HEK293 (cell line): ENCODE results near the gene PRELID1.
A peak's percentile ranks its signal among the peaks of the same experiment; 100 is the strongest.

Experiments
- CTCF ChIA-PET: fragments of 350-600 bp; formaldehyde crosslinking; extraction: SDS; loops from one replicate; lab custom pipeline; 2021; ENCODE audit warnings: antibody characterized with exemption; lab: Yijun Ruan, JAX
- POLR2A ChIA-PET: fragments of 300-600 bp; formaldehyde crosslinking; extraction: SDS; loops from one replicate; lab custom pipeline; 2020; ENCODE audit warnings: antibody characterized with exemption, inconsistent platforms; lab: Yijun Ruan, JAX
- H3K27ac ChIP-seq: fragments of 200-500 bp; sonication (Bioruptor generic); 2 replicates; pipeline ENCODE4 v1.5.1; 2014; ENCODE audit warnings: low read depth, low read length, control low read depth, inconsistent platforms; ENCODE audit errors: extremely low read depth
- H3K36me3 ChIP-seq, 2 experiments: fragments of 200-500 bp in 1 of 2; sonication (Bioruptor generic) in 1 of 2; 1 replicate in 1 of 2; 2 replicates in 1 of 2; pipeline ENCODE4 v1.5.1; 2014 to 2017; ENCODE audit warnings: inconsistent platforms in 2 of 2, low read length in 2 of 2; ENCODE audit not compliant: control insufficient read depth in 2 of 2, insufficient read depth in 1 of 2
- H3K4me1 ChIP-seq: fragments of 200-500 bp; sonication (Bioruptor generic); 2 replicates; pipeline ENCODE4 v1.5.1; 2014; ENCODE audit warnings: mild to moderate bottlenecking, low read length, inconsistent platforms; ENCODE audit not compliant: control insufficient read depth, insufficient read depth
- H3K4me3 ChIP-seq: 2 replicates; pipeline ENCODE4 v1.5.1; 2011; ENCODE audit warnings: low read depth, mild to moderate bottlenecking, control low read depth, low read length, moderate library complexity
- H3K9me3 ChIP-seq: fragments of 200-500 bp; sonication (Bioruptor generic); 2 replicates; pipeline ENCODE4 v1.5.1; 2014; ENCODE audit warnings: low read depth, low read length, inconsistent platforms; ENCODE audit not compliant: control insufficient read depth, insufficient read depth
- GLIS2 ChIP-seq: fragments of 450-650 bp; formaldehyde crosslinking; IDR thresholded peaks from 2 replicates; pipeline ENCODE4 v1.5.1; 2016; ENCODE audit warnings: missing biosample characterization, missing genetic modification characterization
- HOXC10 ChIP-seq: sonication (generic); formaldehyde crosslinking; IDR thresholded peaks from 2 replicates; pipeline ENCODE4 v1.8.1; 2023; ENCODE audit warnings: mild to moderate bottlenecking, missing genetic modification reagents
- SP3 ChIP-seq: fragments of 450-650 bp; formaldehyde crosslinking; IDR thresholded peaks from 2 replicates; pipeline ENCODE4 v1.5.1; 2016; ENCODE audit warnings: missing biosample characterization, missing genetic modification characterization
- ZBTB26 ChIP-seq: fragments of 450-650 bp; formaldehyde crosslinking; optimal IDR thresholded peaks from 2 replicates; pipeline ENCODE3; 2016; ENCODE audit warnings: missing biosample characterization, mild to moderate bottlenecking, missing genetic modification characterization
- ZBTB6 ChIP-seq: fragments of 450-650 bp; formaldehyde crosslinking; IDR thresholded peaks from 2 replicates; pipeline ENCODE4 v1.5.1; 2017; ENCODE audit warnings: missing biosample characterization, missing genetic modification characterization
- ZNF133 ChIP-seq: fragments of 450-650 bp; formaldehyde crosslinking; IDR thresholded peaks from 2 replicates; pipeline ENCODE4 v1.5.1; 2016; ENCODE audit warnings: missing biosample characterization, missing genetic modification characterization
- ZNF140 ChIP-seq: fragments of 450-650 bp; formaldehyde crosslinking; IDR thresholded peaks from 2 replicates; pipeline ENCODE4 v1.5.1; 2016; ENCODE audit warnings: missing biosample characterization, missing genetic modification characterization
- ZNF146 ChIP-seq: fragments of 450-650 bp; formaldehyde crosslinking; IDR thresholded peaks from 2 replicates; pipeline ENCODE4 v1.5.1; 2016; ENCODE audit warnings: missing biosample characterization, missing genetic modification characterization
- ZNF155 ChIP-seq: fragments of 450-650 bp; formaldehyde crosslinking; IDR thresholded peaks from 2 replicates; pipeline ENCODE4 v1.5.1; 2016; ENCODE audit warnings: missing biosample characterization, missing genetic modification characterization
- ZNF175 ChIP-seq: fragments of 450-650 bp; formaldehyde crosslinking; IDR thresholded peaks from 2 replicates; pipeline ENCODE4 v1.5.1; 2016; ENCODE audit warnings: missing biosample characterization, missing genetic modification characterization
- ZNF211 ChIP-seq: fragments of 450-650 bp; formaldehyde crosslinking; IDR thresholded peaks from 2 replicates; pipeline ENCODE4 v1.5.1; 2016; ENCODE audit warnings: low read depth, missing biosample characterization, missing genetic modification characterization
- ZNF423 ChIP-seq: fragments of 450-650 bp; formaldehyde crosslinking; IDR thresholded peaks from 2 replicates; pipeline ENCODE4 v1.5.1; 2016; ENCODE audit warnings: missing biosample characterization, missing genetic modification characterization
- ZNF514 ChIP-seq: fragments of 450-650 bp; formaldehyde crosslinking; IDR thresholded peaks from 2 replicates; pipeline ENCODE4 v1.5.1; 2016; ENCODE audit warnings: missing biosample characterization, missing genetic modification characterization
- ZNF561 ChIP-seq: fragments of 450-650 bp; IDR thresholded peaks from 2 replicates; pipeline ENCODE4 v1.5.1; 2018; ENCODE audit warnings: missing biosample characterization, missing genetic modification characterization, borderline replicate concordance
- ZNF623 ChIP-seq: fragments of 450-650 bp; formaldehyde crosslinking; IDR thresholded peaks from 2 replicates; pipeline ENCODE4 v1.5.1; 2016; ENCODE audit warnings: missing biosample characterization, missing genetic modification characterization
- ZNF639 ChIP-seq: fragments of 450-650 bp; formaldehyde crosslinking; IDR thresholded peaks from 2 replicates; pipeline ENCODE4 v1.5.1; 2016; ENCODE audit warnings: missing biosample characterization, missing genetic modification characterization
- ZNF645 ChIP-seq: fragments of 450-650 bp; formaldehyde crosslinking; IDR thresholded peaks from 2 replicates; pipeline ENCODE4; 2016; ENCODE audit warnings: missing biosample characterization, missing genetic modification characterization
- ZNF660 ChIP-seq: fragments of 450-650 bp; IDR thresholded peaks from 2 replicates; pipeline ENCODE4 v1.5.1; 2018; ENCODE audit warnings: missing biosample characterization, mild to moderate bottlenecking, missing genetic modification characterization
- ZNF677 ChIP-seq: fragments of 450-650 bp; IDR thresholded peaks from 2 replicates; pipeline ENCODE4 v1.5.0; 2018; ENCODE audit warnings: missing biosample characterization, mild to moderate bottlenecking, missing genetic modification characterization, moderate library complexity
- ZNF777 ChIP-seq: fragments of 450-650 bp; formaldehyde crosslinking; IDR thresholded peaks from 2 replicates; pipeline ENCODE4 v1.5.1; 2017; ENCODE audit warnings: missing biosample characterization, missing genetic modification characterization, borderline replicate concordance
- ZSCAN4 ChIP-seq: fragments of 450-650 bp; formaldehyde crosslinking; IDR thresholded peaks from 2 replicates; pipeline ENCODE4 v1.5.1; 2017; ENCODE audit warnings: missing biosample characterization, missing genetic modification characterization
- ZXDB ChIP-seq: fragments of 450-650 bp; formaldehyde crosslinking; IDR thresholded peaks from 2 replicates; pipeline ENCODE4 v1.5.1; 2016; ENCODE audit warnings: missing biosample characterization, missing genetic modification characterization
- TF ChIP-seq, protein P1 (sequence below): fragments of 450-650 bp; formaldehyde crosslinking; IDR thresholded peaks from 2 replicates; pipeline ENCODE4 v1.5.1; 2016; ENCODE audit warnings: missing biosample characterization, missing genetic modification characterization

PRELID1 gene

GRCh38 chr5:177315411-177315810 lies 11.8 kb downstream of the PRELID1 start:
- Histone ChIP-seq H3K9me3 (no peaks in the 10 kb centered on the region), H3K27ac (no peak overlapping the region), H3K36me3 (peaks cover 0 to 9% of the 10 kb centered on the region in 2 experiments; a peak in 1 of 3 replicates), H3K4me1 (peaks cover 5% of the 10 kb centered on the region), H3K4me3 (no peak overlapping the region)
- POLR2A ChIA-PET = interaction anchor here (0.5 to 1.0 kb wide), 3 partner anchors 8 to 218 kb away, joined by 3 to 4 read pairs (median 3); no protein-coding TSS in a partner anchor
- TF ChIP-seq ZNF140 (tag by site-specific recombination) (no peak), ZNF211 (tag by site-specific recombination) (no peak), ZXDB (tag by site-specific recombination) (no peak), ZNF639 (tag by site-specific recombination) (no peak), ZBTB6 (tag by site-specific recombination) (no peak), ZNF777 (tag by site-specific recombination) (no peak)
- CTCF ChIA-PET = interaction anchor here (0.5 to 1.5 kb wide), 7 partner anchors 11 to 257 kb away, joined by 3 to 8 read pairs (median 3); no protein-coding TSS in a partner anchor

DNA sequence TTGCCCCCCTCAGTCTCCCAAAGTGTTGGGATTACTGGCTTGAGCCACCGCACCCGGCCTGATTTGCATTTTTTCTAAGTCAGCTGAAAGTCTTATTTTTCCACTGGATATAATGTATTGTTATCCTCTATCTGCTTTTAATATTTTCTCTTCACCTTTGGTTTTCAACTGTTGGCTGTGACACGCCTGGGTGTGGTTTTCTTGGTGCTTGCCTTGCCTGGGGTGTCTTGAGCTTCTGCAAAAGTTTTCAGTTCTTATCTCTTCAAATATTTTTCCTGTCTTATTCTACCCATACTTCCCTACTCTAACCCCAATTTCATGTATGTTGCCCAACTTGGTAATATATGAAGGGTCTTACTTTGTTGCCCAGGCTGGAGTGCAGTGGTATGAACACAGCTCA lies 12.4 kb downstream of the PRELID1 start:
- CTCF ChIA-PET = interaction anchor here (0.5 to 1.5 kb wide), 9 partner anchors 10 to 258 kb away, joined by 3 to 8 read pairs (median 3); no protein-coding TSS in a partner anchor

DNA sequence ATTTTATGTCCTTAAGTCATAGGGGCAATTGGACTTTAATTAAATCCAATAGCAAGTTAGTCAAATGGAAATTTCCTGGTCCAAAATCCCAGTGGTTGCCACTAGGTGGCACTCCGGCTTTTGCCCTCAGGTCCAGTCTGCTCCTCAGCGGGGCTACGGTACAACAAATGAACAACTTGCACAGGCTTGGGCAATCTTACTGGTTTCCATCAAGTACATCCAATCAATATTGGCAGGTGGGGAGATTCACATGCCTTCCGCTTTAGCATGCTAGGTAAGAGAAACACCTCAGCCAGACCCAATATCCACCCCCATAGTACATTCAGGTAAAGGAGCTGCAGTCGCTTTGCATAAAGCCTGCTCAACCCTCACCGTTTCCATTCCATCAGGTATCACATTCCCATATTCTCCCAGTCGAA lies 14.4 kb downstream of the PRELID1 start:
- POLR2A ChIA-PET = no interaction called here
- Histone ChIP-seq H3K4me1 (no peaks in the 10 kb centered on the region; the same call in 1 of the 2 replicates), H3K27ac (no peak overlapping the region), H3K4me3 (no peak overlapping the region), H3K36me3 (peaks cover 0 to 12% of the 10 kb centered on the region in 2 experiments; a peak in 1 of 3 replicates), H3K9me3 (no peaks in the 10 kb centered on the region)
- CTCF ChIA-PET = interaction anchor here (0.6 to 2.7 kb wide), 27 partner anchors 8 to 382 kb away, joined by 3 to 23 read pairs (median 5); partner anchors contain the start of genes LMAN2 and SLC34A1
- TF ChIP-seq SP3 (tag by site-specific recombination) (no peak), ZNF660 (peak; percentile 53; the same call in 1 of the 2 replicates), ZBTB26 (tag by site-specific recombination) (no peak), ZNF645 (tag by site-specific recombination) (no peak), ZNF677 (tag by site-specific recombination) (peak; percentile 86), ZSCAN4 (no peak), ZNF155 (no peak), HOXC10 (CRISPR knock-in tag) (no peak), ZNF561 (tag by site-specific recombination) (no peak), ZNF133 (tag by site-specific recombination) (peak; percentile 100), GLIS2 (no peak), ZNF623 (tag by site-specific recombination) (no peak)
- TF ChIP-seq, protein P1, sequence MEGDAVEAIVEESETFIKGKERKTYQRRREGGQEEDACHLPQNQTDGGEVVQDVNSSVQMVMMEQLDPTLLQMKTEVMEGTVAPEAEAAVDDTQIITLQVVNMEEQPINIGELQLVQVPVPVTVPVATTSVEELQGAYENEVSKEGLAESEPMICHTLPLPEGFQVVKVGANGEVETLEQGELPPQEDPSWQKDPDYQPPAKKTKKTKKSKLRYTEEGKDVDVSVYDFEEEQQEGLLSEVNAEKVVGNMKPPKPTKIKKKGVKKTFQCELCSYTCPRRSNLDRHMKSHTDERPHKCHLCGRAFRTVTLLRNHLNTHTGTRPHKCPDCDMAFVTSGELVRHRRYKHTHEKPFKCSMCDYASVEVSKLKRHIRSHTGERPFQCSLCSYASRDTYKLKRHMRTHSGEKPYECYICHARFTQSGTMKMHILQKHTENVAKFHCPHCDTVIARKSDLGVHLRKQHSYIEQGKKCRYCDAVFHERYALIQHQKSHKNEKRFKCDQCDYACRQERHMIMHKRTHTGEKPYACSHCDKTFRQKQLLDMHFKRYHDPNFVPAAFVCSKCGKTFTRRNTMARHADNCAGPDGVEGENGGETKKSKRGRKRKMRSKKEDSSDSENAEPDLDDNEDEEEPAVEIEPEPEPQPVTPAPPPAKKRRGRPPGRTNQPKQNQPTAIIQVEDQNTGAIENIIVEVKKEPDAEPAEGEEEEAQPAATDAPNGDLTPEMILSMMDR = peak; percentile 58

More for the DNA sequence above, 12.4 kb downstream of the PRELID1 start:
- Histone ChIP-seq H3K36me3 (peaks cover 0 to 11% of the 10 kb centered on the region in 2 experiments; a peak in 1 of 3 replicates), H3K27ac (no peak overlapping the region), H3K4me1 (peaks cover under 1% of the 10 kb centered on the region), H3K4me3 (no peak overlapping the region), H3K9me3 (no peaks in the 10 kb centered on the region)
- TF ChIP-seq ZNF133 (tag by site-specific recombination) (peak; percentile 76), ZNF175 (tag by site-specific recombination) (no peak), ZNF146 (no peak), ZNF423 (tag by site-specific recombination) (no peak), ZNF514 (tag by site-specific recombination) (no peak)
- POLR2A ChIA-PET = interaction anchor here (0.6 to 1.0 kb wide), 2 partner anchors 9 to 12 kb away, joined by 3 read pairs; no protein-coding TSS in a partner anchor
